A549 (cell line): ENCODE measurements around the gene ARHGAP22.

Experiments
- CHD2 ChIP-seq: fragments of 150-350 bp; IDR thresholded peaks from 2 replicates; pipeline ENCODE4 v1.6.1; 2014; ENCODE audit warnings: low read length; ENCODE audit not compliant: partially characterized antibody
- EHMT2 ChIP-seq: fragments of 200-600 bp; sonication (generic); IDR thresholded peaks from 2 replicates; pipeline ENCODE4 v1.6.1; 2016; ENCODE audit warnings: antibody characterized with exemption, low read depth, mild to moderate bottlenecking, moderate library complexity
- FOSL2 ChIP-seq, 2 experiments: fragments of 450-650 bp in 1 of 2; fragments of >200 bp in 1 of 2; sonication (Bioruptor Twin) in 1 of 2; formaldehyde crosslinking; IDR thresholded peaks; 2 replicates each; pipeline versions ENCODE4 v1.5.0 to v1.6.1; 2016 to 2020; ENCODE audit warnings: mild to moderate bottlenecking in 1 of 2, moderate library complexity in 1 of 2
- MAFK ChIP-seq: fragments of 450-650 bp; IDR thresholded peaks from 2 replicates; pipeline ENCODE4 v1.6.1; 2014; ENCODE audit not compliant: partially characterized antibody
- MYC ChIP-seq: IDR thresholded peaks from 2 replicates; pipeline ENCODE4 v1.6.1; 2012; ENCODE audit warnings: mild to moderate bottlenecking, inconsistent platforms, low read length, improper control_type of control experiment, borderline replicate concordance
- NPAS2 ChIP-seq: fragments of 250-450 bp; sonication (Bioruptor Pico); IDR thresholded peaks from 2 replicates; pipeline ENCODE4 v1.8.0; 2022; ENCODE audit warnings: mild to moderate bottlenecking, moderate library complexity, borderline replicate concordance
- POLR2A ChIP-seq: IDR thresholded peaks from 2 replicates; pipeline ENCODE4 v1.6.1; 2012; ENCODE audit warnings: mild to moderate bottlenecking, low read length
- RCOR1 ChIP-seq: fragments of 150-350 bp; IDR thresholded peaks from 2 replicates; pipeline ENCODE4 v1.6.1; 2014; ENCODE audit warnings: antibody characterized with exemption, low read length, low read depth
- REST ChIP-seq: fragments of 200-600 bp; sonication (generic); IDR thresholded peaks from 2 replicates; pipeline ENCODE4 v1.6.1; 2016; ENCODE audit warnings: antibody characterized with exemption, mild to moderate bottlenecking, moderate library complexity
- TF ChIP-seq, protein P1 (sequence below): fragments of >200 bp; sonication (Bioruptor Twin); formaldehyde crosslinking; IDR thresholded peaks from 3 replicates; pipeline ENCODE4 v1.5.1; 2016
- TF ChIP-seq, protein P2 (sequence below): IDR thresholded peaks from 2 replicates; pipeline ENCODE4 v1.6.1; 2012

GRCh38 chr10:48587819-48588218 is 17.1 kb downstream of the ARHGAP22 start:
- TF ChIP-seq FOSL2 (IDR thresholded peaks at IDR 0.05) (no peak), FOSL2 (CRISPR knock-in tag; IDR thresholded peaks at IDR 0.05) (no peak), POLR2A (no peak), EHMT2 (no peak), CHD2 (no peak), RCOR1 (no peak), MYC (no peak), MAFK (no peak), NPAS2 (CRISPR knock-in tag) (no peak), REST (no peak)
- TF ChIP-seq, protein P1, sequence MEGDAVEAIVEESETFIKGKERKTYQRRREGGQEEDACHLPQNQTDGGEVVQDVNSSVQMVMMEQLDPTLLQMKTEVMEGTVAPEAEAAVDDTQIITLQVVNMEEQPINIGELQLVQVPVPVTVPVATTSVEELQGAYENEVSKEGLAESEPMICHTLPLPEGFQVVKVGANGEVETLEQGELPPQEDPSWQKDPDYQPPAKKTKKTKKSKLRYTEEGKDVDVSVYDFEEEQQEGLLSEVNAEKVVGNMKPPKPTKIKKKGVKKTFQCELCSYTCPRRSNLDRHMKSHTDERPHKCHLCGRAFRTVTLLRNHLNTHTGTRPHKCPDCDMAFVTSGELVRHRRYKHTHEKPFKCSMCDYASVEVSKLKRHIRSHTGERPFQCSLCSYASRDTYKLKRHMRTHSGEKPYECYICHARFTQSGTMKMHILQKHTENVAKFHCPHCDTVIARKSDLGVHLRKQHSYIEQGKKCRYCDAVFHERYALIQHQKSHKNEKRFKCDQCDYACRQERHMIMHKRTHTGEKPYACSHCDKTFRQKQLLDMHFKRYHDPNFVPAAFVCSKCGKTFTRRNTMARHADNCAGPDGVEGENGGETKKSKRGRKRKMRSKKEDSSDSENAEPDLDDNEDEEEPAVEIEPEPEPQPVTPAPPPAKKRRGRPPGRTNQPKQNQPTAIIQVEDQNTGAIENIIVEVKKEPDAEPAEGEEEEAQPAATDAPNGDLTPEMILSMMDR, result no peak
- TF ChIP-seq, protein P2, sequence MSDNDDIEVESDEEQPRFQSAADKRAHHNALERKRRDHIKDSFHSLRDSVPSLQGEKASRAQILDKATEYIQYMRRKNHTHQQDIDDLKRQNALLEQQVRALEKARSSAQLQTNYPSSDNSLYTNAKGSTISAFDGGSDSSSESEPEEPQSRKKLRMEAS, result no peak
